ENCODE results near the gene WIF1. TPM values are rescaled to one million over a fixed set of nuclear protein-coding genes. Genes with fewer than 3 reads are reported as not detected.

WIF1 gene
- total RNA-seq, 1 donor from 2014 or later = not detected

GRCh38 chr12:65083581-65083980, 37.5 kb downstream of the WIF1 start:
- DNase-seq (ENCODE audit: low read depth) (no peak), FAIRE-seq (no peak)
- no peak for TF ChIP-seq CTCF (IDR thresholded peaks at IDR 0.05; ENCODE audit: insufficient read depth, low read length, severe bottlenecking)
- Histone ChIP-seq H3K36me3 (ENCODE audit: control insufficient read depth, insufficient read depth, low read length) (no peaks in the 10 kb centered on the region), H3K4me3 (ENCODE audit: low read depth, low read length) (no peak overlapping the region), H3K27me3 (ENCODE audit: control insufficient read depth, insufficient read depth, low read length) (peaks cover 2% of the 10 kb centered on the region)

- DNase-seq (ENCODE audit: low read depth) (no peak), FAIRE-seq (no peak)
- H3K27me3 ChIP-seq (ENCODE audit: control insufficient read depth, insufficient read depth, low read length) = peaks cover 2% of the 10 kb centered on the region
- TF ChIP-seq CTCF (IDR thresholded peaks at IDR 0.05; ENCODE audit: insufficient read depth, low read length, severe bottlenecking) = no peak
- no peaks in the 10 kb centered on the region for H3K36me3 ChIP-seq (ENCODE audit: control insufficient read depth, insufficient read depth, low read length)
- no peak overlapping the region for H3K4me3 ChIP-seq (ENCODE audit: low read depth, low read length)
These were observed 38.7 kb downstream of the WIF1 start for GRCh38 chr12:65082406-65082805.

GRCh38 chr12:65081496-65081895, 39.6 kb downstream of the WIF1 start:
- FAIRE-seq = no peak

GRCh38 chr12:65074932-65075331, 46.2 kb downstream of the WIF1 start:
- DNase-seq (ENCODE audit: low read depth) (peak; percentile 5), FAIRE-seq (peak; percentile 47)
- Histone ChIP-seq H3K4me3 (ENCODE audit: low read depth, low read length) (no peak overlapping the region), H3K27me3 (ENCODE audit: control insufficient read depth, insufficient read depth, low read length) (peaks cover 3% of the 10 kb centered on the region), H3K36me3 (ENCODE audit: control insufficient read depth, insufficient read depth, low read length) (no peaks in the 10 kb centered on the region)
- TF ChIP-seq CTCF (IDR thresholded peaks at IDR 0.05; ENCODE audit: insufficient read depth, low read length, severe bottlenecking) = peak; percentile 29

More at GRCh38 chr12:65081496-65081895, 39.6 kb downstream of the WIF1 start:
- no peak overlapping the region for H3K4me3 ChIP-seq (ENCODE audit: low read depth, low read length)
- no peak for DNase-seq (ENCODE audit: low read depth)
- peaks cover 2% of the 10 kb centered on the region for H3K27me3 ChIP-seq (ENCODE audit: control insufficient read depth, insufficient read depth, low read length)
- no peaks in the 10 kb centered on the region for H3K36me3 ChIP-seq (ENCODE audit: control insufficient read depth, insufficient read depth, low read length)
- TF ChIP-seq CTCF (IDR thresholded peaks at IDR 0.05; ENCODE audit: insufficient read depth, low read length, severe bottlenecking) = no peak

GRCh38 chr12:65069336-65069735, 51.8 kb downstream of the WIF1 start:
- no peak for TF ChIP-seq CTCF (IDR thresholded peaks at IDR 0.05; ENCODE audit: insufficient read depth, low read length, severe bottlenecking)
- no peaks in the 10 kb centered on the region for H3K36me3 ChIP-seq (ENCODE audit: control insufficient read depth, insufficient read depth, low read length)
- FAIRE-seq = no peak
- DNase-seq (ENCODE audit: low read depth) = no peak
- peaks cover 3% of the 10 kb centered on the region for H3K27me3 ChIP-seq (ENCODE audit: control insufficient read depth, insufficient read depth, low read length)
- no peak overlapping the region for H3K4me3 ChIP-seq (ENCODE audit: low read depth, low read length)

GRCh38 chr12:65067383-65067782, 53.7 kb downstream of the WIF1 start:
- FAIRE-seq = no peak
- no peak overlapping the region for H3K4me3 ChIP-seq (ENCODE audit: low read depth, low read length)
- H3K27me3 ChIP-seq (ENCODE audit: control insufficient read depth, insufficient read depth, low read length) = no peaks in the 10 kb centered on the region
- DNase-seq (ENCODE audit: low read depth) = no peak
- H3K36me3 ChIP-seq (ENCODE audit: control insufficient read depth, insufficient read depth, low read length) = no peaks in the 10 kb centered on the region
- no peak for TF ChIP-seq CTCF (IDR thresholded peaks at IDR 0.05; ENCODE audit: insufficient read depth, low read length, severe bottlenecking)
